DMS153 treated with DMSO at 0.1 percent for 48 hours (cell line): Measurements from ENCODE around the gene ARHGEF4.

ENCODE experiments used
- DNase-seq: peaks from one replicate; lab custom pipeline; 2025; ENCODE audit not compliant: unreplicated experiment; lab: John Stamatoyannopoulos, UW

Gene ARHGEF4

GRCh38 chr2:130819608-130820278, 17.0 kb upstream of the ARHGEF4 start:
- DNase-seq: no peak

GRCh38 chr2:130820279-130820861, 16.3 kb upstream of the ARHGEF4 start:
- no peak for DNase-seq

DNA sequence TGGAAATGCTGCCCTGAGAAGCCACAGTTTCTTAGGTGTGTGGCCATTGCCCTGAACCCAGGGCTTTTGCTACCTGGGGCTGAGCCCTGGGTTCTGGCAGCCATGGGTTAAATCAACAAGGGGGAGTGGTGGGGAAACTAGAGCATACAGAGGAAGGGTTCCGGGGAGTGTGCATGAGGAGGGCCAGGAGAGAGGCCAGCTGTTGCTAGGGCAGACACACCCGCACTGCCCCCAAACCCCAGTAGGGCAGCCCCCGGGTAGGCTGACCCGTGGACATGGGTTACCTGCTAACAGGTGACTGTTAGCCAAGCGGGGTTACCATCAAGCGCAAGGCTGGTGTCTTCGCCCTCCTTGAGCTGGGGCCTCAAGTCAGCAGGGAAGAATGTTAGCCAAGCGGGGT, 14.8 kb upstream of the ARHGEF4 start:
- no peak for DNase-seq

GRCh38 chr2:130822766-130823165, 13.9 kb upstream of the ARHGEF4 start:
- no peak for DNase-seq

DNA sequence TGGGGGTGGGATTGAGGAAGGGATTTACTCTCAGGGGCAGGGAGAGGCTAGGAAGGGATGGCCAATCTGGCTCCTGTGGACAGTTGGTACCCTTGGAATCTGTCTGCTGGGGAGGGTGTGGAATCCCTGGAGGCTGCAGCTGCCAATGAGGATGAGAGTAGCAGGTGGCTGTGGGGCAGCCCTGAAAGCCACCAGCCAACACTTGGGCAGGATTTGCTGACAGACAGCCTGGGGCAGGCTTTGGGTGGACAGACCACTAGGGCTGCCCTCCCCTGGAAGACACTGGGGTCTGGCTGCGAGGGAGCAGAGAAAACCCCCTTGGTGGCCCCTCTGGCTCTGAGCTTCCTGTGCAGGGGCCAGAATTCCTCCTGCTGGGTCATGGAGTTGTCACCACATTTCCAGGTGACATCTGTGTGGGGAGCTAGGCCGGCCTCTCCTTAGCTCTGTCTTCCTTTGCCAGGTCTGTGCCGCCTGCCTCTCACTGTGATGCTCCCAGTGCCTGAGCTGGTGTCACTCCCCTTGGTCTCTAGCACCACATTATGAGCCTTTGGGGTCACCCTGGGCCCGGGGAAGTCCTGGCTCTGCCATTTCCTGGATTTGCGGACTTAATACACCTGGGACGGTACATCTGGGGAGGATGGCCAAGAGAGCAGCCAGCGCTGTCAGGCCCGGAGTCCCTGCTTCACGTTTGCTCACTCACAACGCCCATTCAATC, 13.4 kb upstream of the ARHGEF4 start:
- no peak for DNase-seq

DNA sequence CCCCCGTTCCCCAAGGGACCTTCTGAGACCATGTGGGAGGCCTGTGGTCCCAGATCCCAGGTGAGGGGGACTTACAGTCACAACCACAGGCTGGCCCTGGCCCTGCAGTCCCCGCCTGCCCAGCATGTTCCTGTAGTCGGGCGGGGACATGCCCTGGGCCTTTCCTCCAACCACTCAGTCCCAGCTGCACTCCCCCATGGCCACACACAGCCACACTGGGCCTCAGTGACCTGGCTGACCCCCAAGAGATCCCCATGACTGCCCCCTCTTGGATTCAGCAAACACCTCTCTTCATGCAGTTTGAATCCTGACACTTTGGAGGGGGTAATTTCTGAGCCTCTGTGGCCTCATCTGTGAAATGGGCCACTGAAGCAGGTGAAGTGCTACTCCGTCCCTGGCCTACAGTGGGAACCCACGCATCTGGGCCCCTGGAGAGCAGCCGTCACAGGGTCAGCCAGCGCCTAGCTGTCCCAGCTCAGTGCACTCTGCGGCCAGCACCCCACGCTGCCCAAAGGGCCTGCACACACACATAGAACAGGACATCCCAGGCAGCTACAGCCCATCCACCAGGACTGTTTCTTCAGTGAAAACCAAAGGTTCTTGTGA, 12.7 kb upstream of the ARHGEF4 start:
- DNase-seq: no peak

DNA sequence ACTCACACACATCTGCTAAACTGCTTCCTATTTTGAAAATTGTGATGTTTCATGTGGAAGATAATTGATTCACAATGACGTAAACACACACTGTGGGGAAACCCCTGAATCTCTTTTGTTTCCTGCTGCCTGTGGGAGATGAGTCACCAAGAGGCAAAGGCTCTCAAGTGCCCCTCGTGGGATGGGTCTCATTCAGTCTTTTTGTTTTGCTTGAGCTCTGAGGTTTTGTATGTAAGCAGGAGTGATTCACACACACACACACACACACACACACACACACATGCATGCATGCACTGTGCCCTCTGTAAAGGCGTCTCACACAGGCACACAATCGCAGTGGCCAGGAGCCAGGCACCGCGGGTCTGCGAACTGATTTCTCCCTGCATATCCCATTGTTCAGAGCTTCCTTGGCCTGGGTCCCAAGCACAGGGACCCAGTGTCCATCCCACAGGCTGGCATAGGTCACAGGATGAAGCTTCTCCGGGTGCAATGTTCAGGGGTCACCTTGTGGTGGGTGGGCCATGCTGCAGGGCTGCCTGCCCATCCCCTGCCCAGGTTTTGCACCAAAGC, 12.1 kb upstream of the ARHGEF4 start:
- peak; percentile 85 for DNase-seq

DNA sequence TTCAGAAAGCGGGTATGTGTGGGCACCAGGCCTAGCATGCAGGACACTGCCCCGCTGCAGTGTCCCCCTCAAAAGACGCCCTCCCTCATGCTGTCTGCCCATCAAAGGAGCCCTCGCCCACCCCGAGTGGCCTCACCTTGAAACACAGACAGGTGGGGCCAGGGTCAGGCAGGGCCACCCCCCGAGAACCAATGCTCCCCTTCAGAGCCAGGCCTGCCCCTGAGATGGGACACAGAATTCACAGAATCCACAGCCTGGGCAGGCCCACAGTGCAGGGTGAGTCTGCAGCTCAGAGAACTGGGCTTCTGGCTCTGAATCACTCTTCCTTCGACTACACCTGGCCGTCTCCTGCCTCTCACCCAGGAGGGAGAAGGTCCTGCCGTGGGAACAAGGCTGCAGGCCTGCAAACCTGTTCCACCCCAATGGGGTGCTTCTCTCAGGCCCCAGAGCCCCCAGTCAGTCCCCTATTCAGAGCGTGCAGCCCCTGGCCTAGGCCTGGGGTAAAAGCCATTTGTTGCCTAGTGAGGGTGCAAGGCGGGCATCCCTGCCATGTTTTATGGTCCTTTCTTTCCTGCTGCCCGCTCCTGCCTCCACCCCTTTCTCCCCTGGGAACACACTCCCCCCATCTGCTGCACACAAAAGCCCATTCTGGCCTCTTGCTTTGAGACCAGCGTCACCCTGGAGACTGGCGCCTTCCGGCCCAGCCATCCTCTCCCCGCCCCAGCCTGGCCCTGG, 11.3 kb upstream of the ARHGEF4 start:
- peak; percentile 80 for DNase-seq

GRCh38 chr2:130825966-130826253, 10.8 kb upstream of the ARHGEF4 start:
- DNase-seq: no peak

GRCh38 chr2:130826419-130826818, 10.3 kb upstream of the ARHGEF4 start:
- no peak for DNase-seq

DNA sequence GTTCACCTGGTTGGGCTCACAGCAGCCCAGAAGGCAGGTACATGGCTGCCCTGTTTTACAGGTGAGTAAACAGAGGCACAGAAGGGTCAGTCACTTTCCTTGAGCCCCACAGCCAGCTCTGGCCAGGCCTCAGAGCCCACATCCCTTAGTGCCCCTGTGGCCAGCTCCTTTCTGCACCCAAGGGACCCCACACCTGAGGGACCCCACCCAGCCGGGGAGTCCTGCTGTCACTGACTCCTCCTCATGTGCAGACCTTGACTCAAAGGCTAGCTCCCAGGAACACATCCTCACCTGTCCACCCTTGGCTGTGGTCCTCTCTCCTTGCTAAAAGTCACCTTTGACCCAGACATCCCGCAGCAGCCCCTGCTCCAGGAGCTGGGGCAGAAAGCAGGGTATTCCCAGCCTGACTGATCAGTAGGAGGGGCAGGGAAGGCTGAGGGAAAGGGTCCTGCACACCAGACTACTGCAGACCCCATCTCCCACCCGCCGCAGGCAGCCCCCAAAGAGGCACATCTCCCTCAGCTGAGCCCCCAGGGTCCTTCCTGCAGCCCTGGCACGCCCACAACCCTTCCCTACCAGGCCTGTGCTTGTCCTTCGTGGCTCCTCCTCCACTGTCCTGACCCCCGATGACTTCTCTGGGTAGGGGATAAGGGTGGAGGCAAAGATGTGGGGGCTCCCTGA, 9.8 kb upstream of the ARHGEF4 start:
- DNase-seq: no peak

GRCh38 chr2:130827502-130828251, 9.0 kb upstream of the ARHGEF4 start:
- DNase-seq: no peak

GRCh38 chr2:130828461-130828860, 8.3 kb upstream of the ARHGEF4 start:
- DNase-seq: no peak

- no peak for DNase-seq
Observed at GRCh38 chr2:130829015-130829414, 7.7 kb upstream of the ARHGEF4 start.

GRCh38 chr2:130830538-130830937, 6.2 kb upstream of the ARHGEF4 start:
- no peak for DNase-seq

GRCh38 chr2:130831356-130831755, 5.4 kb upstream of the ARHGEF4 start:
- DNase-seq: no peak

- DNase-seq: no peak
Observed at GRCh38 chr2:130832296-130832940, 4.3 kb upstream of the ARHGEF4 start.

DNA sequence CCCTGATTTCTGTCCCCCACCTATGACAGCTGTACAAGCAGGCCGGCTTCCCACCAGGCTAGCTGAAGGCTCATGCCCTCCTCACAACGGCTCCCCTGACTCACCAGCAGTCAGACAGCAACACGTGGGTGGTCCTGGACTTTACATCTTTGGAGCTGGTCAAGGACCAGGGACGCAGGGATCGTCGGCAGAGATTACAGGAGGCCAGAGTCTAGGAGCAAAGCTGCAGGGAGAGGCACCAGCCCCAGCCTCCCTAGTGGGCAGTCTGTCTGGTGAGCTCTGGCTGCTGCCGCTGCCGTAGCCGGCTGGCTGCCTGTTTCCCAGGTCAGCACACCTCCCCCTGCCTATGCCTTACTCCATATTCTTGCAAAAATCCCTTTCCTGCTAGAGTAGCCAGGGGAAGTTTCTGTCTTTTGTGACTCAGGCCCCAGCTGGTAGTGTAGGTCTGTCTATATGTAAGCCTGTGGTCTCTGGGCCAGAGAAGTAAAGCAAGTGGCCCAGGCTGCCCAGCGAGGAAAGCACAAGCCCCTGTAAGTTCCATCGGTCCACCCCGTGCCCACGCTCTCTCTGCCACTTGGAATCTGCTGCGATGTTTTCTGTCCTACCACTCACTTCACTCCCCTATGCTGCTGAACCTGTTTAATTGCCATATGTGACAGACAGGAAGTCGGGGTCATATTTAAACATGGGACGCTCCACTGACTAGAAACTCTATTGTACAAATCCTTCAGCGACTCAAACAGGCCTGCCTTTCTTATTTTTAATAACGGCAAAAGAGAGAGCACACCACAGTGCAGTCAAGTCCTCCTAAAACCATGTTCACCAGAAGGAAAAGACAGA, 2.4 kb upstream of the ARHGEF4 start:
- DNase-seq: peak; percentile 49
